Measurements from ENCODE around the gene SLC9A1.

DNA sequence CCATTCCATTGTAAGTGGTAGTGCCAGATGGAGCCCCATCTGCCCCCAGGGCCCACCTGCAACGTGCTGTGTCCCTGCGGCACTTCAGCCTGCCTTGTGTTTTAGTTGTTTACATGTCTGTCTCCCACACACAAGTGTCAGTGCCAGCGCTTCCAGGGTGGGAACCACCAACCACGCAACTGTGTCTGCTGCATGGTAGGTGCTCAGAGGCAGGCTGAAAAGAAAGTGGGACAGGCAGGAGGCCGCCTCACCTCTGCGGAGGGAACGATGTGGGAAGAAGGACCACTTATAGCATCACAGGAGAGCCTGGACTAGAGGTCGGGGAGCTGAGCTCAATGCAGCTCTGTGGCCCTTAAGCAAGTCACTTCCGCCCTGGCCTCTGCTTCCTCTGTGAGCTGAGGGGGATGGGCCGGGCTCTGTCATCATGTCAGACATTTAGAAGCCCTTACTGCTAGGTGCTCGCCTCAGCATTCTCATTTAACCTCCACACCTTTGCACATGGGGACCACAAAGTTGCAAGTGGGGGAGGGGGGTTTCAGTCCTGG is 17.9 kb downstream of the SLC9A1 start:
- no peak for TF ChIP-seq POLR2A (IDR thresholded peaks at IDR 0.05)
- TF ChIP-seq CTCF (IDR thresholded peaks at IDR 0.05) = no peak

All from lower leg skin (tissue), 3 donors.